A673 (cell line): ENCODE data around the gene VARS2. TPM values are rescaled to one million over a fixed set of nuclear protein-coding genes. Genes with fewer than 3 reads are reported as not detected.
A peak's percentile ranks its signal among the peaks of the same experiment; 100 is the strongest.

Source experiments
- BruUV-seq: library from RNA; stranded (reverse); fragments of 400-500 nt; replicated peaks from 2 replicates; lab custom pipeline; 2021; lab: Mats Ljungman, UMichigan
- CTCF ChIA-PET: fragments of 300-600 bp; sonication (Branson Sonifier 250); formaldehyde crosslinking; loops from one replicate; lab custom pipeline; 2022; ENCODE audit warnings: antibody characterized with exemption; lab: Charles Lee
- POLR2A ChIA-PET: fragments of 300-600 bp; sonication (Branson Sonifier 250); formaldehyde crosslinking; loops from one replicate; lab custom pipeline; 2022; ENCODE audit warnings: antibody characterized with exemption; ENCODE audit not compliant: low non-redundant PET; lab: Charles Lee
- DNase-seq: peaks from one replicate; pipeline ENCODE4 v3.0.0-alpha.2; 2015; ENCODE audit warnings: low spot score
- H3K27ac ChIP-seq: fragments of 200-600 bp; sonication (generic); 2 replicates; pipeline ENCODE4 v1.5.1; 2016; ENCODE audit warnings: mixed run types, low read depth, mild to moderate bottlenecking, mixed read lengths, antibody characterized with exemption, low read length; ENCODE audit not compliant: poor library complexity, severe bottlenecking
- H3K27me3 ChIP-seq: fragments of 200-600 bp; sonication (generic); replicated peaks from 2 replicates; pipeline ENCODE4 v1.6.1; 2017; ENCODE audit warnings: mixed run types, low read depth, mild to moderate bottlenecking, mixed read lengths, antibody characterized with exemption, low read length; ENCODE audit not compliant: insufficient read depth, poor library complexity
- H3K36me3 ChIP-seq: fragments of 200-600 bp; sonication (generic); 2 replicates; pipeline ENCODE4 v1.6.1; 2016; ENCODE audit warnings: mixed run types, mild to moderate bottlenecking, mixed read lengths, antibody characterized with exemption, low read length; ENCODE audit not compliant: insufficient read depth, poor library complexity, severe bottlenecking
- H3K4me1 ChIP-seq: fragments of 200-600 bp; sonication (generic); 2 replicates; pipeline ENCODE4 v1.6.1; 2017; ENCODE audit warnings: mixed run types, mild to moderate bottlenecking, mixed read lengths, antibody characterized with exemption, low read length; ENCODE audit not compliant: insufficient read depth, poor library complexity, severe bottlenecking
- H3K4me3 ChIP-seq: fragments of 200-600 bp; sonication (generic); 2 replicates; pipeline ENCODE4 v1.5.1; 2016; ENCODE audit warnings: low read depth, mixed run types, mild to moderate bottlenecking, mixed read lengths, low read length; ENCODE audit not compliant: poor library complexity, severe bottlenecking
- H3K9me3 ChIP-seq: fragments of 200-600 bp; sonication (generic); 2 replicates; pipeline ENCODE4 v1.6.1; 2016; ENCODE audit warnings: mixed run types, low read depth, mild to moderate bottlenecking, mixed read lengths, antibody characterized with exemption, low read length; ENCODE audit not compliant: poor library complexity, severe bottlenecking
- EZH2 ChIP-seq: fragments of 200-600 bp; sonication (generic); IDR thresholded peaks from 2 replicates; pipeline ENCODE4 v1.6.1; 2017; ENCODE audit warnings: borderline replicate concordance, low read depth, mild to moderate bottlenecking, mixed read lengths, antibody characterized with exemption, low read length; ENCODE audit not compliant: poor library complexity, severe bottlenecking
- intact Hi-C: fragments of 100-400 bp; cut with micrococcal nuclease; formaldehyde crosslinking; loops from one replicate; pipeline ENCODE4 v1.10.0; 2022; ENCODE audit not compliant: unreplicated experiment
- total RNA-seq: library from RNA; stranded (reverse); gene quantifications from 2 replicates; pipeline ENCODE4 v1.2.3, GENCODE V29; 2021
- TF ChIP-seq, protein P1 (sequence below): fragments of 300-800, 200-600 bp; sonication (generic); conservative IDR thresholded peaks from 2 replicates; pipeline ENCODE4 v1.5.1; 2017; ENCODE audit warnings: low read depth, mild to moderate bottlenecking, antibody characterized with exemption, low read length, moderate library complexity, mixed read lengths

VARS2 gene
- total RNA-seq, 1 experiment from 2014 or later, result 48.4 TPM

DNA sequence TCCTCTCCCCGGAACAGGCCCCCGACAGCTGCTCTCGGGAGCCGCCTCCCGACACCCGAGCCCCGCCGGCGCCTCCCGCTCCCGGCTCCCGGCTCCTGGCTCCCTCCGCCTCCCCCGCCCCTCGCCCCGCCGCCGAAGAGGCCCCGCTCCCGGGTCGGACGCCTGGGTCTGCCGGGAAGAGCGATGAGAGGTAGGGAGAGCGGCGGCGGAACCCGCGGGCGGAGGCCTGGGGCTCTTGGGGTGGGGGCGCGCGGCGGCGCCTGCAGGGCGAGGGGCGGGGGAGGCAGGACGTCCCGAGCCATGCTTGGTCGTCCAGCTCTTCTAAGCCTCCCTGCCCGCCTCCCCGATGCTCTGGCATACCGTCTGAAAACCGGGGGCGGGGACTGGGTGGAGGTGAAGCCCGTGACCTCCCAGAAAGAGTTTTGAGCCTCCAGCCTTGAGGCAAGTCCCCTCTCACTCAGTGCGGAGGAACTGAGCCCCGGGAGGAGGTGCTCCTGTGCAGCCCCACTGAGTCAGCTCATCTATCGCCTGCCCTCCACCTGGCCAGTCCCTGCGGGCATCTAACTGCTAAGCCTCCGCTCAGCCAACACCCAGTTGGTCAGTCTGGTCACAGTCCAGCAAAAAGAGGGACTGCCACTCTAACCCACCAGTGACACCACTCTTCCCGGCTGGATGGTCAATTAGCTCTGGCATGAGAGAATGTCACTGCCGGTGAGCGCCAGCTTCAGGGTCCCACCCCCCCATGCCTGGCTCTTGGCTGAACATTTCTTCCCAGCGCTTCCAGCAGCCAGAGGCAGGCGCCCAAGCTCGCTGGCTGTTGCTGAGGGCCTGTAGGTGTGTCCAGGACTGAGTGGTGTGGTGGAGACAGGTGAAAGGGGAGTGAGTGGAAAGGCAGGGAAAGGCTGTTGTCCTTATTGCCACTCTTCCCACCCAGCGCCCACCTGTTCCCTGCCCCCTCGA, 29.2 kb upstream of the VARS2 start:
- no peak for TF ChIP-seq EZH2
- TF ChIP-seq, protein P1, sequence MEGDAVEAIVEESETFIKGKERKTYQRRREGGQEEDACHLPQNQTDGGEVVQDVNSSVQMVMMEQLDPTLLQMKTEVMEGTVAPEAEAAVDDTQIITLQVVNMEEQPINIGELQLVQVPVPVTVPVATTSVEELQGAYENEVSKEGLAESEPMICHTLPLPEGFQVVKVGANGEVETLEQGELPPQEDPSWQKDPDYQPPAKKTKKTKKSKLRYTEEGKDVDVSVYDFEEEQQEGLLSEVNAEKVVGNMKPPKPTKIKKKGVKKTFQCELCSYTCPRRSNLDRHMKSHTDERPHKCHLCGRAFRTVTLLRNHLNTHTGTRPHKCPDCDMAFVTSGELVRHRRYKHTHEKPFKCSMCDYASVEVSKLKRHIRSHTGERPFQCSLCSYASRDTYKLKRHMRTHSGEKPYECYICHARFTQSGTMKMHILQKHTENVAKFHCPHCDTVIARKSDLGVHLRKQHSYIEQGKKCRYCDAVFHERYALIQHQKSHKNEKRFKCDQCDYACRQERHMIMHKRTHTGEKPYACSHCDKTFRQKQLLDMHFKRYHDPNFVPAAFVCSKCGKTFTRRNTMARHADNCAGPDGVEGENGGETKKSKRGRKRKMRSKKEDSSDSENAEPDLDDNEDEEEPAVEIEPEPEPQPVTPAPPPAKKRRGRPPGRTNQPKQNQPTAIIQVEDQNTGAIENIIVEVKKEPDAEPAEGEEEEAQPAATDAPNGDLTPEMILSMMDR, result no peak
- no peaks in the 10 kb centered on the region for H3K36me3 ChIP-seq
- peak overlapping the region; percentile 81 for H3K27ac ChIP-seq
- ChIA-PET POLR2A (interaction anchor here (0.6 kb wide), 1 partner anchor 269 kb away, joined by 3 read pairs; no protein-coding TSS in a partner anchor), CTCF (interaction anchor here (0.6 to 1.9 kb wide), 3 partner anchors 29 to 202 kb away, joined by 3 to 6 read pairs (median 3); partner anchors contain the start of gene VARS2)
- H3K4me3 ChIP-seq, result peak overlapping the region; percentile 72
- H3K9me3 ChIP-seq, result no peaks in the 10 kb centered on the region
- no peaks in the 10 kb centered on the region for H3K27me3 ChIP-seq
- H3K4me1 ChIP-seq, result peaks cover 48% of the 10 kb centered on the region
- BruUV-seq, result no TSS peak
- intact Hi-C loops, result loop anchor here (10.0 kb wide), 1 partner anchor 330 kb away; the partner anchor contains the start of genes GNL1 and PRR3
- DNase-seq, result peak; percentile 49

DNA sequence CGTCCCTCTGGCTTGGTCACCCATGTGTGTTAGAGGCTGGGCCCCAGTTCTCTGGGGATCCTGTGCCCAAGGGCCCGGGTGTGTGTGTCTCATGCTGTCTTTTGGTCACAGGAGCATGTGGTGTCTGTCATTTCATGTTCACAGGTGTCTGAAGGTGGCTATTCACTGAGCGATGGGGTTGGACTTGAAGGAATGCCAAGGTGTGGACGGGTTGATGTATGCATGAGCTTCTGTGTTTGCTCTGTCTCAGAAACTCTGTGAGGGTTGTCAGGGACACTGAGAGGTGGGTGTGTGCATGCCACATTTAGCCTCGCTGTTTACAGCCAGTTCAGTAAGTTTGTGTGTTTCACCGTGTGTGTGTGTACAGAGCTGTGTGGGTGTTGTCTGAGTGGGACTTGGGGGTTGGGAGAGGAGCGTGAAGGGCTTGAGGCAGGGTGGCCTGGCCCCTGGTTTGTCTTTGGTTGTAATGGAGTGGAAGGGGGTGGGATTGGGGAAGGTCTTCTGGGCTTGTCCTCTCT, 28.5 kb upstream of the VARS2 start:
- H3K27me3 ChIP-seq, result no peaks in the 10 kb centered on the region
- ChIA-PET CTCF (interaction anchor here (1.9 kb wide), 1 partner anchor 202 kb away, joined by 6 read pairs; no protein-coding TSS in a partner anchor), POLR2A (no interaction called here)
- H3K4me1 ChIP-seq, result peaks cover 55% of the 10 kb centered on the region
- peak overlapping the region; percentile 81 for H3K27ac ChIP-seq
- DNase-seq, result no peak
- intact Hi-C loops, result loop anchor here (10.0 kb wide), 1 partner anchor 331 kb away; the partner anchor contains the start of genes GNL1 and PRR3
- no peaks in the 10 kb centered on the region for H3K36me3 ChIP-seq
- no peaks in the 10 kb centered on the region for H3K9me3 ChIP-seq
- TF ChIP-seq, protein P1, result no peak
- no peak for TF ChIP-seq EZH2
- peak overlapping the region; percentile 72 for H3K4me3 ChIP-seq
- no TSS peak for BruUV-seq
